DMS153 treated with DMSO at 0.1 percent for 48 hours (cell line): Measurements from ENCODE around the gene RPGRIP1L.
A peak's percentile ranks its signal among the peaks of the same experiment; 100 is the strongest.

Experiments
- DNase-seq: peaks from one replicate; lab custom pipeline; 2025; ENCODE audit not compliant: unreplicated experiment; lab: John Stamatoyannopoulos, UW

RPGRIP1L gene

GRCh38 chr16:53703590-53704444, at the start of gene RPGRIP1L, which contains the start of gene FTO:
Gene RPGRIP1L (minus strand): TSS chr16:53703859. CDS start chr16:53700723, 3,136 bp downstream.
Gene FTO (plus strand): TSS chr16:53704156.
- peak; percentile 73 for DNase-seq

DNA sequence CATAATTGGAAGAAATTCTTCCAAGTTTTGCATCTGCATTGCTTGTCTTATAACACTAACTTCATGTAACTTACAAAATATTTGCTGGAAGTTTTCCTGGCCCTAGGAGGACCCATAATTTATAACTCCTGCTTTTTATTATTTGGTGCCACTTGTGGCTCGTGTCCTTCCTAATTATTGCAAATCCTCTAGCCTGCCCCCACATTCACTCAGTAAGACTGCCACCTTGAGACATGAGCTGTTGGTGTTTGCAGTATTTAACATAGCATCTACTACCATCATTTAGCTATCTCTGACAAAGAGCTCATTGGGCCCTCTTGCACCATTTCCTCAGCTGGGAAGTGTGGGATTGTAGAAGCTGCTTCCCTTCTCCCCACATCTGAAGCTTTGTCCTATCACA, 49.8 kb upstream of the RPGRIP1L start:
- DNase-seq: no peak

- no peak for DNase-seq
Measured at GRCh38 chr16:53752560-53752959, 48.9 kb upstream of the RPGRIP1L start.

DNA sequence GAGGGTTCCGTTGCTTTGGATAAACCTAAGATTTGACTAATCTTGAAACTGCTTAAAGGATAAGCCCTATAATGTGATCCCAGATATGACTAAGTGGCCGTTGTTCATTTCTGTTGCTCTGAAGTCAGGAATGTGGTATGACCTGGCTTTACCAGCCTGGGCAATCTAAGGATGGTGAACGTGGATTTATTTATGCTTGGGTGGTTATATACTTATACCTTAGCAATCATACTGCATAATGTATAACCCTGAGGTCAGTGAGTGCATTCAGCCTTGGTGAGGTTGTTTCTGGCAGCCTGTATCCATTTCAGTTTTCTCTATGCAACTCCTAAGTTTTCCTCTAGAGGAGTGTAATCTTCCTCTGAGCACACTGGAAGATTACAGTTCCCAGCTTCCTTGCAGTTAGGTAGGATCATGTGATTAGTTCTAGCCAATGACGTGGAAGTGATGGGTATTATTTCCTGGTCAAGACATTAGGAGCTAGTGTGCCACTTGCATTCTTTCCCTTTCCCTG, 42.2 kb upstream of the RPGRIP1L start:
- DNase-seq: no peak

DNA sequence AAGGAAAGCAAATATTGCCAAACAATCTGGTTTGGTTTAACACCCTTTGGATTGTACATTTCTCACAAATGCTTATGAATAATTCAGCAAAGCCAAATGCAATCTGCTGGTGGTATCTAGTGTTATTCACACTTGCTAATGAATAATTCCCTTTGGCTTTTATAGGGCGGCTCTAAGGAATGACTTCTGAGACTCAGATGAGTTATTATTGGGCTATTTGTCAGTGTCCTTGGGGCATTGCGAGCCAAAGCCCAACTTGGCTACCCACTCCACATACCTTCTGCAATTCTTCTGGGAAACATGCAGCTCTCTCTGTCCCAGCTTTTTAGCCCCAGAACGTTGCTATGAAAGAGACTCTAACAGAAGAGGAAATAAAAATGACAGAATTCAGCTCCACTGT, 41.4 kb upstream of the RPGRIP1L start:
- DNase-seq: no peak

DNA sequence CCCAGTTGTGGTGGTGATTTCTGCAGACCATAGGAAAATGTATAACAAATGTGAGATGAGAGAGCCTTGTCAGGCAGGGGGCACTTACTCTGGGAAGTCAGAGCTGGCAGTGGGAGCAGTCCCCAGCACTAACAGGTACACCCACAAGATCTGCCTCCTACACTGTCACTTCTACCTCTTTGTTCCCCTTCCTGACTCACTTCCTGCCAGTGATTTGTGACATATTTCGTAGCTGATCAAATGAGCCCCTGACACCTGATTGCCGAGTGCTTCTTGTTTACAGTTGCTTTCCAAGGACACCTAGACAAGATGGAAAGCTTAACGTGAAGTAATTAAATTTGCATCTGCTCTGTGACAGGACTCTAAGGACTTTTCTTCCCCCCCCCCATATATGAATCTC, 40.8 kb upstream of the RPGRIP1L start:
- DNase-seq: no peak

DNA sequence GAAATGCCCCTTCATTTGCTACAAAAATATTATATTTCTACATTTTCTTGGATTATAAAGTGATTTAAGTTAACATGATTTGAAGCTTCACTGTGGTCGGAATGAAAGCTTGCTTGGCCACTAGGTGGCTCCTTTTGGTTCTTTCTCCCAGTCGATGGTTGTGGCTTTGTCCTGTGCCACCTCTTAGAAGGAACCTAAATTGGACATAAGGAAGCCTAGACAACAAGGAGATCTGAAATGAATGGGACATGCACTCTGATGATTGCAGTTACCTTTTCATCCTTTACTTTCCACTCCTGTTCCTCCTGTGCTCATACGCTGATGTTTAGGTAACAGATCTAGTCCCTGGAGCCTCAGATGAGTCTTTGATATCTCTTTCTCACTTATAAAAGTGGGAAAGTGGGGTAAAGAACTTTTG, 39.5 kb upstream of the RPGRIP1L start:
- DNase-seq: no peak

DNA sequence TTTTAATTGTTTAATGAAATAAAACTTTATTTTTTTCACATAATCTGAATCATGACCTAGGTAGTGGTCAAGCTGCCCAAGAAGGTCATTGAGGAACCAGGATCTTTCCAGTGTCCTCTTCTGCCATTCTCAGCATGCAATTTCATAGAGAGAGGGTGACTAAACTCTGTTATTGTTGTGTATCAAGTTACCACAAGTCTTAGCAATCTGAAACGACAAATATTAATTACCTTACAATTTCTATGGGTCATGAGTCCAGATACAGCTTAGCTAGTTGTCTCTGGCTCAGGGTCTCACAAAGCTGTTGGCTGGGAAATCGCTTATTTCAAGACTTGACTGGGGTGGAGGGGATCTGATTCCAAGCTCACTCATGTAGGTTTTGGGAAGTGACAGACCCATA, 37.9 kb upstream of the RPGRIP1L start:
- no peak for DNase-seq

DNA sequence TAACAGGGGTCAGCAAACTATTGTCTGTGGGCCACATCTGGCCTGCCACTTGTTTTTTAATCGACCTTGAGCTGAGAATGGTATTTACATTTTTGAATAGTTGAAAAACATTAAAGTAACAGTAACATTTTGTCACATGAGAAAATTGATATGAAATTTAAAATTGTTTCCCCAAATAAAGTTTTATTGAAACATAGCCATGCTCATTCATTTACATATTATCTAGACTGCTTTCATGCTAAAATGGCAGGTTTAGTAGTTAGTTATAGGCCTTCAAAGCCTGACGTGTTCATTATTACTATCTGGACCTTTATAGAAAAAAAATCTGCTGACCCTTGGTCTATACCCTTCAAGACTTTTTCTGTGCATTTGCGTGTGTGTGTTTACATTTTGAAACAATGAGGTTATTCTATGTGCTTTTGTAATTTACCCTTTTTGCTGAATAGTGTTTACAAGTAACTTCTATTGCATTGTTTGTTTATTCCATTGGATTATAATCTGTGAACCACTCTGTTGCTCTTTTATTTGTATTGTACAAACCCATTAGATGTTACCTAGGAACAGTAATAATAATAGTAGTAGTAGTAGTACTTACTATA, 37.4 kb upstream of the RPGRIP1L start:
- no peak for DNase-seq

DNA sequence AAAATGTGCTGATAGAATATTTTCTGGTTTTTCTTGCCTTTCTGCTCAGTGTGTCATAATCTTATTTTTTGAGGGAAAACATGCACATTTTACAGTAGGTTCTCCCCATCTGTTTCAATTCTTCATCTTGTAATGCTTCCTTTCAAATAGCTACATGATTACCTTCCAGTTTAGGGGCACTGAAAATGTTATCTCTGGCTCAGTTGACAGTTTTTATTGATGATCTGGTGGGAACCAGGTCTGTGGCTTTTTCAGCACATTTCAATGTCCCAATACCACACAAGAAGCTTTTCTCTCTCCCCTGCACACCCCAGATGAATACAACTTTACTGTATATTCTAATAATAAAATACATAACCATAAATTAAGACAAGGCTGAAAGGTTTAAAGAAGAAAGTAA, 36.8 kb upstream of the RPGRIP1L start:
- no peak for DNase-seq

DNA sequence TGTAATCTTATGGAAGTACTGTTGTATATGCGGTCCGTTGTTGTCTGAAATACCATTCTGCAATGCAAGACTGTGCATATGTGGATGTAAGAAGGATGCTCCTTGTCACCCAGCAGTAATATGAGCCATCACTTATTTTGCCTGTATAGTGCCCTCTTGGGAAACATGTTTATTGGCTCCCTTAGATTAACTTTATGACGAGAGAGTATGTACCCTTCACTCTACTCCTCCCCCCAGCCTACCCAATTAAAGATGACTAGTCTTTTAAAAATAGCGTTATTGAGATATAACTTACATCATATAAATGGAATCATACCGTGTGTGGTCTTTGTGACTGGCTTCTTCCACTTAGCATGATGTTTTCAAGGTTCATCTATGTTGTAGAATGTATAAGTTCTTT, 33.9 kb upstream of the RPGRIP1L start:
- no peak for DNase-seq

GRCh38 chr16:53736297-53736696, 32.6 kb upstream of the RPGRIP1L start:
- DNase-seq: no peak

GRCh38 chr16:53734908-53735307, 31.2 kb upstream of the RPGRIP1L start:
- DNase-seq: no peak

DNA sequence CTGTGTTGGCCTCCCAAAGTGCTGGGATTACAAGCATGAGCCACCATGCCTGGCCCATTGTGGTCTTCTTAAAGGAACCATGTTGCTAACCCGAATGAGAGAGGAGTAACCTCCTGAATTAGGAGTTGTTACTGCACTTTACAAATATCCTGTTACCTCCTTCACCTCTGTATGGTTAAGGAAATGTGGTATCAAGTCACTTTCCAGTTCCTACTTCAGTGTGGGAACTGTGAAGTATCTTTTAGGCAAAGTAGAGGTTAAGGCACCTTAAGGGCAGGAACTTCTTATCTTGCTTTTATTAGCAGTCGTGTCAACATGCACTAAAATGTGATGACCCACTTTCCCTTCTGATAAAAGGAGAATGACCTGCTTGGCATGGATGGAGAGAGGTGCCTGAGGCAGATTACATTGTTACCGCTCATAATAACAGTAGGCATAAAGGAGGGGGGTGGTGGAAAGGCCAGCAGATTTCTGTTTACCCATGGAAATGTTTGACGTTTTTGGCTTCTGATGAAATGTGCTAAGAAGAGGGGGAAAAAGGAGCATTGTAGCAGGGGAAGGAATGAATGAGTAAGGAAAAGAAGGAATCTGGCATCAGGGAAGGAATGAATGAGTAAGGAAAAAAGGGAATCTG, 28.8 kb upstream of the RPGRIP1L start:
- DNase-seq: no peak

DNA sequence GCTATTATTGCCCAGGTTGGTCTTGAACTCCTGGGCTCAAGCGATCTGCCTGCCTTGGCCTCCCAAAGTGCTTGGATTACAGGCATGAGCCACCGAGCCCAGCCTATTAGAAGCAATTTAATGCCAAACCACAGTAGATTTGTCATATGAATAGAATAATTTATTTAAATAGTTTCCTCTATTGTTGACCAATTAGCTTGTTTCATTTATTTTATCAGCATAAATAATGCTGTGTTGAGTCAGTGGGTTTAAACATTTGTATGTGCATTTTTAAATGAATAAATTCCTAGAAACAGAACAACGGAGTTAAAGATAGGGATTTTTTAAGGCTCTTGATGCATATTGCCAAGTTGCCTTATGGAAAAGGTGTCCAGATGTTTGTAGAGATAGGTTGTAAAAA, 27.0 kb upstream of the RPGRIP1L start:
- DNase-seq: no peak

GRCh38 chr16:53726625-53727024, 23.0 kb upstream of the RPGRIP1L start:
- DNase-seq: no peak

GRCh38 chr16:53721017-53721416, 17.4 kb upstream of the RPGRIP1L start:
- no peak for DNase-seq

- DNase-seq: no peak
Measured at GRCh38 chr16:53717577-53717976, 13.9 kb upstream of the RPGRIP1L start.

DNA sequence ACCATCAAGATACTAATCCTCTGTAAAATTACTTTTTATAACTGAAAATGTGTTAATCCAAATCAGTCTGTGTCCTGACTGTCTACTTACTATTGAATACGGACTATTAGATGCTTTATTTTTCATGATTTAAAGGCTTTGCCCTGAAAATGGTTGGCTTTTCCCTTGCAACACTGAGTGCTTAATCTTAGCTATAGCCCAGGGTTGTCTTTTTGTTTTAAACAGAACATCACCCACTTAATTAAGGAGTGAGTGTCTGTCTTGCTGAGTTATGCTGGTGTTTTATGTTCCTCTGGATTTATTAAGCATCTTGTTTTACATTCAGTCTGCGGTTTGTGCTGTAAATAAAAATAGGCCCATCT, 11.3 kb upstream of the RPGRIP1L start:
- no peak for DNase-seq

DNA sequence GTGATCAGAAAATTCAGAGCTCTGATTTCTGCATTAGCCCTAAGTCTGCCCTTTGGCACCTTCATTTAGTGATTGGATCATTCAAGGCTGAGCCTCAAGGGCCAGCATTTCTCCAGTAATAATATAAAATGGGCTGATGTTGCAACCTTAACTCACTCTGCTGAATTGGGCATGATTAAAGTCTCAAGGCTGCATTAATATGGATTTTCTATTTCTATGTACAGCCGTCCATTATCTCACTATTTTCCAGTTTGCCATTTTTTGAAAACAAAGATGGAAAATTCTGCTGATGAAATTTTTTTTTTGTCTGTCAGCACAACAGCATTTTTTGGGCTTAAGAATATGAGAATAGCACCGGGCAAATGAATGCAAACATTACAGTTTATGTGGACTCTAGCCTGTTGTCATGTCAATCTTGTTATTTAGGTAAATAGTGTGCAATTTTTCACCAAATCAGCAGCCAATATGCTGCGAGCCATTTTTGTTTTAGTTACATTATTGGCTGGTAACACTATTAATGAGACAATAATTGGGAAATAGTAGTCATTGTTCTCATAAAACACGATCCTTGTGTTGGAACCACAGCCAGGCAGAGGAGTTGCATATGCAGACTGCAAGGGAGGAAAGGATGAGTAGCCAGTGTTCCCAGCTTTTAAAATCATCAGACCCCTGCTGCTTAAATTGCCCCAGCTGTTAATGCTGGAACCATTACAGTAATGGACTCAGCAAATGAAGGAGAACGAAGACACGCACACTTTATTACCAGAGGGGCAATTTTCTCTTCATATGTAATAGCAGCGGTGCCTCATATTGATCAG, 10.8 kb upstream of the RPGRIP1L start:
- DNase-seq: no peak
